Kidney (tissue), 14 donors: ENCODE results near the gene CCDC30. TPM values are rescaled to one million over a fixed set of nuclear protein-coding genes. Genes with fewer than 3 reads are reported as not detected.
A peak's percentile ranks its signal among the peaks of the same experiment; 100 is the strongest.

Experiments used
- DNase-seq, 5 donors: peaks; one replicate each; pipeline ENCODE4 v3.0.0-alpha.2; 2013 to 2020
- FAIRE-seq: peaks from 2 replicates; lab custom pipeline; 2012; peaks lifted over from hg19 to GRCh38; lab: Jason Lieb, UNC
- H3K27ac ChIP-seq, 2 donors: one replicate each; pipeline ENCODE4 v1.7.0; 2013; ENCODE audit warnings: low read depth in 2 of 2, low read length in 2 of 2, inconsistent platforms in 1 of 2
- H3K27me3 ChIP-seq: one replicate; pipeline ENCODE4 v1.7.1; 2013; ENCODE audit warnings: low read length, inconsistent platforms; ENCODE audit not compliant: control insufficient read depth, insufficient read depth
- H3K36me3 ChIP-seq, 3 donors: one replicate each; pipeline versions ENCODE4 v1.7.0 to v1.7.1; 2013; ENCODE audit warnings: low read length in 3 of 3, control low read depth in 1 of 3, inconsistent platforms in 1 of 3; ENCODE audit not compliant: insufficient read depth in 3 of 3, control insufficient read depth in 2 of 3
- H3K4me1 ChIP-seq, 3 donors: one replicate each; pipeline versions ENCODE4 v1.7.0 to v1.7.1; 2013; ENCODE audit warnings: low read length in 3 of 3, inconsistent platforms in 1 of 3, low read depth in 1 of 3; ENCODE audit not compliant: control insufficient read depth in 2 of 3, insufficient read depth in 2 of 3
- H3K4me3 ChIP-seq, 3 donors: one replicate each; pipeline versions ENCODE4 v1.7.0 to v1.8.1; 2013; ENCODE audit warnings: low read length in 3 of 3, control low read depth in 1 of 3, inconsistent platforms in 1 of 3
- H3K9ac ChIP-seq, 3 donors: one replicate each; pipeline versions ENCODE4 v1.7.0 to v1.7.1; 2013; ENCODE audit warnings: low read length in 3 of 3, control low read depth in 1 of 3, inconsistent platforms in 1 of 3
- H3K9me3 ChIP-seq, 3 donors: one replicate each; pipeline versions ENCODE4 v1.7.0 to v1.7.1; 2013; ENCODE audit warnings: low read length in 3 of 3, control low read depth in 1 of 3, inconsistent platforms in 1 of 3; ENCODE audit not compliant: control insufficient read depth in 2 of 3, insufficient read depth in 1 of 3
- CTCF ChIP-seq: IDR thresholded peaks from 3 replicates; pipeline ENCODE4 v1.5.1; 2012; ENCODE audit warnings: mild to moderate bottlenecking, moderate library complexity, borderline replicate concordance; ENCODE audit not compliant: insufficient read depth; ENCODE audit errors: extremely low read depth
- intact Hi-C: fragments of 100-400 bp; cut with DNase I; formaldehyde crosslinking; loops from one replicate; pipeline ENCODE4 v1.11.1; 2022
- polyA plus RNA-seq: library from polyadenylated mRNA; stranded (reverse); fragments of 350-450 nt; fragmentation: Illumina TruSeq; extraction: RNeasy Lipid Tissue Mini Kit (QIAGEN cat#74804); gene quantifications from one replicate; pipeline ENCODE4 v1.2.3, GENCODE V29; 2014; ENCODE audit warnings: low read depth, low replicate concordance; ENCODE audit not compliant: insufficient read depth
- total RNA-seq: library from RNA; stranded (reverse); fragmentation: NEBNext Ultra II Directional; extraction: Animal tissue kit (Norgen Biotek cat#: 25700); gene quantifications from one replicate; pipeline ENCODE4 v1.2.1, GENCODE V29; 2021
- donor health status: control.
- donor health status: control.
- donor health status: control.
- donor health status: control.
- donor health status: control.
- donor health status: DM: yes; HTN: yes; CAD: no.
- donor health status: Normal renal cell carcinoma (clear cell type).

Gene CCDC30
- total and polyA plus RNA-seq, 2 donors from 2014 or later: 4.9 to 18.0 TPM

- intact Hi-C loops: no loop called here
- Histone ChIP-seq H3K27me3 (no peaks in the 10 kb centered on the region), H3K4me3 (no peak overlapping the region), H3K9me3 (no peaks in the 10 kb centered on the region), H3K9ac (no peak overlapping the region), H3K4me1 (peaks cover 3 to 42% (median 19%) of the 10 kb centered on the region in 3 donors), H3K27ac (no peak overlapping the region), H3K36me3 (peaks cover 0 to 2% (median under 1%) of the 10 kb centered on the region in 3 donors)
- FAIRE-seq: no peak
- no peak for DNase-seq
- no peak for TF ChIP-seq CTCF
Observed at GRCh38 chr1:42691157-42691498, 228.0 kb downstream of the CCDC30 start.

GRCh38 chr1:42692461-42692860 is 229.4 kb downstream of the CCDC30 start:
- H3K4me1 ChIP-seq: peaks cover 3 to 36% (median 19%) of the 10 kb centered on the region in 3 donors
- no peak overlapping the region for H3K9ac ChIP-seq
- H3K27me3 ChIP-seq: no peaks in the 10 kb centered on the region
- peak overlapping the region; percentile 22 to 77 for H3K27ac ChIP-seq
- H3K36me3 ChIP-seq: peaks cover 5 to 8% (median 8%) of the 10 kb centered on the region in 3 donors
- no peak for FAIRE-seq
- TF ChIP-seq CTCF: no peak
- H3K9me3 ChIP-seq: no peaks in the 10 kb centered on the region
- intact Hi-C loops: no loop called here
- DNase-seq: peak in 2 of 5 donors; percentile 33 to 37
- peak overlapping the region in 1 of 3 donors; percentile 8 for H3K4me3 ChIP-seq

GRCh38 chr1:42692911-42693310 is 229.8 kb downstream of the CCDC30 start:
- H3K36me3 ChIP-seq: peaks cover 7 to 12% (median 11%) of the 10 kb centered on the region in 3 donors
- peaks cover 3 to 32% (median 17%) of the 10 kb centered on the region in 3 donors for H3K4me1 ChIP-seq
- FAIRE-seq (no peak), DNase-seq (no peak)
- no peaks in the 10 kb centered on the region for H3K27me3 ChIP-seq
- H3K9me3 ChIP-seq: no peaks in the 10 kb centered on the region
- peak overlapping the region in 1 of 3 donors; percentile 8 for H3K4me3 ChIP-seq
- no peak overlapping the region for H3K9ac ChIP-seq
- intact Hi-C loops: no loop called here
- TF ChIP-seq CTCF: no peak
- peak overlapping the region; percentile 22 to 77 for H3K27ac ChIP-seq
